IMR-90 (cell line): ENCODE data around the gene TP73. TPM values are rescaled to one million over a fixed set of nuclear protein-coding genes. Genes with fewer than 3 reads are reported as not detected.

Source experiments
- ATAC-seq: fragments of 200-7000 bp; cut with Tn5 transposase; 2 replicates; pipeline ENCODE4 v1.9.1; 2020; ENCODE audit warnings: low read depth, mild to moderate bottlenecking, moderate library complexity
- BruUV-seq: library from RNA; stranded (reverse); fragments of 400-500 nt; replicated peaks from 2 replicates; lab custom pipeline; 2021; lab: Mats Ljungman, UMichigan
- CTCF ChIA-PET: fragments of 300-600 bp; formaldehyde crosslinking; extraction: SDS; loops from one replicate; lab custom pipeline; 2021; ENCODE audit warnings: antibody characterized with exemption; lab: Yijun Ruan, JAX
- POLR2A ChIA-PET: fragments of 300-600 bp; sonication (Branson Sonifier 250); formaldehyde crosslinking; loops from one replicate; lab custom pipeline; 2022; ENCODE audit warnings: antibody characterized with exemption; ENCODE audit not compliant: unreplicated experiment; lab: Charles Lee
- DNase-seq: peaks from one replicate; pipeline ENCODE4 v3.0.0; 2013
- H2AFZ ChIP-seq: replicated peaks from 2 replicates; pipeline ENCODE3; 2013; ENCODE audit warnings: low read length, mild to moderate bottlenecking; ENCODE audit not compliant: poor library complexity
- H2AK5ac ChIP-seq: 2 replicates; pipeline ENCODE4 v1.6.1; 2013; ENCODE audit warnings: low read depth, low read length, inconsistent platforms
- H2AK9ac ChIP-seq: replicated peaks from 2 replicates; pipeline ENCODE3; 2013; ENCODE audit warnings: mild to moderate bottlenecking, low read depth, low read length, moderate library complexity; ENCODE audit not compliant: poor library complexity
- H2BK120ac ChIP-seq: 2 replicates; pipeline ENCODE4 v1.6.1; 2013; ENCODE audit warnings: low read depth, low read length, inconsistent platforms
- H2BK15ac ChIP-seq: 3 replicates; pipeline ENCODE4 v1.6.1; 2013; ENCODE audit warnings: low read depth, low read length, inconsistent platforms
- H2BK20ac ChIP-seq: 2 replicates; pipeline ENCODE4 v1.6.1; 2013; ENCODE audit warnings: low read depth, mild to moderate bottlenecking, inconsistent platforms, low read length, moderate library complexity
- H2BK5ac ChIP-seq: 2 replicates; pipeline ENCODE4 v1.6.1; 2013; ENCODE audit warnings: mild to moderate bottlenecking, low read depth, low read length, inconsistent platforms; ENCODE audit not compliant: poor library complexity, severe bottlenecking
- H3K14ac ChIP-seq: replicated peaks from 2 replicates; pipeline ENCODE4 v1.6.1; 2013; ENCODE audit warnings: low read depth, low read length, inconsistent platforms
- H3K18ac ChIP-seq: 2 replicates; pipeline ENCODE4 v1.6.1; 2013; ENCODE audit warnings: low read depth, low read length, control low read depth
- H3K23ac ChIP-seq: 2 replicates; pipeline ENCODE4 v1.6.1; 2013; ENCODE audit warnings: low read depth, low read length, inconsistent platforms
- H3K27ac ChIP-seq: 2 replicates; pipeline ENCODE4 v1.5.1; 2013; ENCODE audit warnings: mild to moderate bottlenecking, control low read depth, low read length; ENCODE audit not compliant: insufficient read depth
- H3K27me3 ChIP-seq: 2 replicates; pipeline ENCODE4 v1.6.1; 2013; ENCODE audit warnings: low read length; ENCODE audit not compliant: control insufficient read depth, insufficient read depth
- H3K36me3 ChIP-seq: 2 replicates; pipeline ENCODE4 v1.6.1; 2013; ENCODE audit warnings: low read length, mixed read lengths; ENCODE audit not compliant: control insufficient read depth, insufficient read depth
- H3K4ac ChIP-seq: 2 replicates; pipeline ENCODE4 v1.6.1; 2013; ENCODE audit warnings: low read depth, low read length, inconsistent platforms
- H3K4me1 ChIP-seq: 2 replicates; pipeline ENCODE4 v1.6.1; 2013; ENCODE audit warnings: low read length, mixed read lengths; ENCODE audit not compliant: control insufficient read depth, insufficient read depth
- H3K4me2 ChIP-seq: 2 replicates; pipeline ENCODE4 v1.6.1; 2013; ENCODE audit warnings: low read depth, mild to moderate bottlenecking, control low read depth, low read length, moderate library complexity
- H3K4me3 ChIP-seq: 2 replicates; pipeline ENCODE4 v1.5.1; 2013; ENCODE audit warnings: low read depth, mild to moderate bottlenecking, control low read depth, low read length, moderate library complexity; ENCODE audit not compliant: insufficient read depth
- H3K56ac ChIP-seq: 2 replicates; pipeline ENCODE4 v1.6.1; 2013; ENCODE audit warnings: low read length, inconsistent platforms; ENCODE audit not compliant: insufficient read depth; ENCODE audit errors: extremely low read depth
- H3K79me1 ChIP-seq, 2 experiments: 2 replicates each; pipeline ENCODE4 v1.6.1; 2013; ENCODE audit warnings: low read length in 2 of 2, inconsistent platforms in 1 of 2, low read depth in 1 of 2
- H3K9ac ChIP-seq: 2 replicates; pipeline ENCODE4 v1.6.1; 2013; ENCODE audit warnings: low read depth, low read length, control low read depth
- H3K9me1 ChIP-seq: 2 replicates; pipeline ENCODE4 v1.6.1; 2013; ENCODE audit warnings: low read length, inconsistent platforms; ENCODE audit not compliant: insufficient read depth
- H3K9me3 ChIP-seq: 2 replicates; pipeline ENCODE4 v1.6.1; 2013; ENCODE audit warnings: low read length; ENCODE audit not compliant: control insufficient read depth, insufficient read depth
- H4K20me1 ChIP-seq: 2 replicates; pipeline ENCODE4 v1.6.1; 2013; ENCODE audit warnings: low read length, inconsistent platforms; ENCODE audit not compliant: insufficient read depth
- H4K5ac ChIP-seq: 2 replicates; pipeline ENCODE4 v1.6.1; 2013; ENCODE audit warnings: mild to moderate bottlenecking, low read depth, low read length, control low read depth
- H4K8ac ChIP-seq, 2 experiments: 2 replicates each; pipeline ENCODE4 v1.6.1; 2013; ENCODE audit warnings: low read depth in 2 of 2, low read length in 2 of 2, control low read depth in 1 of 2, inconsistent platforms in 1 of 2
- H4K91ac ChIP-seq: 2 replicates; pipeline ENCODE4 v1.6.1; 2013; ENCODE audit warnings: low read depth, low read length, inconsistent platforms; ENCODE audit not compliant: insufficient read depth
- BHLHE40 ChIP-seq: fragments of 150-350 bp; IDR thresholded peaks from 2 replicates; pipeline ENCODE4 v1.6.1; 2016; ENCODE audit warnings: mild to moderate bottlenecking, low read depth, low read length
- POLR2A ChIP-seq: IDR thresholded peaks from 2 replicates; pipeline ENCODE4 v1.6.1; 2012; ENCODE audit warnings: mild to moderate bottlenecking, low read depth, low read length
- WGBS, 2 experiments: methylation state at CpG; one replicate each; pipeline versions ENCODE4 v1.1.5 to v1.1.7; 2013; ENCODE audit warnings: missing lambda C conversion rate in 2 of 2; ENCODE audit not compliant: insufficient read length in 1 of 2; ENCODE audit errors: extremely low coverage in 2 of 2; 5-methylcytosine and 5-hydroxymethylcytosine counted together
- dilution Hi-C: fragments of 300-500 bp; cut with HindIII; formaldehyde crosslinking; loops from one replicate; pipeline ENCODE4 v1.14.3; 2018; ENCODE audit warnings: low sequenced_read_pairs; ENCODE audit not compliant: unreplicated experiment
- in situ Hi-C: fragments of 300-500 bp; cut with MboI; formaldehyde crosslinking; loops from 3 replicates; pipeline ENCODE4 v1.14.3; 2019; ENCODE audit warnings: low sequenced_read_pairs, inconsistent platforms, mixed read lengths
- intact Hi-C: fragments of 100-400 bp; cut with micrococcal nuclease; formaldehyde crosslinking; loops from 2 replicates; pipeline ENCODE4 v1.10.0; 2022
- polyA plus RNA-seq, 3 experiments: library from polyadenylated mRNA; depleted of rRNA; stranded (reverse); fragments of >200 nt; gene quantifications; 2 replicates each; pipeline ENCODE4 v1.2.3, GENCODE V29; 2012; ENCODE audit warnings: low replicate concordance in 1 of 3
- total RNA-seq: library from RNA; depleted of rRNA; stranded (reverse); fragments of >200 nt; gene quantifications from 2 replicates; pipeline ENCODE4 v1.2.3, GENCODE V29; 2012

Gene TP73
- total and polyA plus RNA-seq, 2 of the 4 experiments (the other 2 are of a cell fraction): not detected

DNA sequence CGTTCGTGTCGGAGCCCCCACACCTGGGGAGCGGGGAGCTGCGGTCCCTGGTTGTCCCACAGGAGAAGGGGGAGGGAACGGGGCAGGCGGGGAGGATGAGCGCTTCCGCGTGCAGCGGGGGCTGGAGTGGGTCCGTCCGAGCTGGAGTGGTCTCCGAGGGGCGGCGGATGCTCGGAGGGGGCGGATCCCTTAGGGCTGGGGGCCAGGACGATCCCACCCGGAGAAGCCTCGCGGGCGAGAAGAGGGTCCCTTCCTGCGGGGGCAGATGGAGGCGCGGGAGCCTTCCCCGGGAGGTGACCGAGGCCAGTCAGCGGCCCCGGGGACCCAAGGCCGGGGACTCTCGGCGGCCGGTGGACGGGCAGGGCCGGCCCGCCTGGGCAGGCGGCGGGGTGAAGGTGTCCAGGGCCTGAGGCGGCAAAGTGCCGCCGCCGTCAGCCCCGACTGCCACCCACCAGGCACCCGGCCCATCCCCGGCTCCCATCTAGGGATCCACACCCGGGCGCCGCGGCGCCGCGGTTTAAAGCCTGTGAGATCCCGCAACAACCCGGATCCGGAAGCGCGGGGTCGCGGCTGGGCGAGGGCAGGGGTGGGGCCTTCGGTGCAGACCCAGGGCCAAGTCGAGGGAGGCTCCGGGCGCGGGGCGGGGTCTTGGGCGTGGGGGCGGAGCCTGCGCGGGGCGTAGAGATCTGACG lies 94.7 kb downstream of the TP73 start:
- no TSS peak for BruUV-seq
- Histone ChIP-seq H3K4me1 (peaks cover 8% of the 10 kb centered on the region; the same call in 1 of the 2 replicates), H2AK5ac (no peak overlapping the region), H4K5ac (no peak overlapping the region), H3K18ac (no peak overlapping the region), H2BK5ac (no peak overlapping the region), H3K9ac (peak overlapping the region; percentile 65), H3K23ac (no peak overlapping the region), H3K79me1 (peaks cover 15 to 27% of the 10 kb centered on the region in 2 experiments), H3K36me3 (peaks cover 15% of the 10 kb centered on the region), H2BK20ac (no peak overlapping the region), H3K56ac (no peak overlapping the region), H3K4ac (peak overlapping the region; percentile 22; the same call in 1 of the 2 replicates), H3K4me2 (peak overlapping the region; percentile 90), H2AK9ac (peak overlapping the region; percentile 77), H3K27me3 (peaks cover 11% of the 10 kb centered on the region), H4K20me1 (no peaks in the 10 kb centered on the region; the same call in 1 of the 2 replicates), H4K91ac (no peak overlapping the region), H2BK15ac (no peak overlapping the region), H3K27ac (no peak overlapping the region; the same call in 1 of the 2 replicates), H3K4me3 (peak overlapping the region; percentile 63), H2AFZ (peak overlapping the region; percentile 93), H3K14ac (no peak overlapping the region), H4K8ac (peak overlapping the region; percentile 80 to 83; a peak in 2 of 4 replicates), H2BK120ac (no peak overlapping the region), H3K9me3 (no peaks in the 10 kb centered on the region), H3K9me1 (peaks cover 10% of the 10 kb centered on the region; the same call in 1 of the 2 replicates)
- 13% methylated on average over 9 of the region's 73 CpGs; no CpG with 5 or more reads in 1 of the 2 experiments for WGBS, 2 experiments
- TF ChIP-seq POLR2A (peak; percentile 37; the same call in 1 of the 2 replicates), BHLHE40 (no peak)
- in situ Hi-C loops: no loop called here
- dilution Hi-C loops: no loop called here
- DNase-seq: peak; percentile 55
- POLR2A ChIA-PET: no interaction called here
- intact Hi-C loops: loop anchor here (2.0 kb wide), 1 partner anchor 26 kb away; the partner anchor contains the start of gene SMIM1
- CTCF ChIA-PET: no interaction called here
- peak; percentile 99 for ATAC-seq
